ENCODE measurements around the gene AMOT.

- TF ChIP-seq, protein P1, sequence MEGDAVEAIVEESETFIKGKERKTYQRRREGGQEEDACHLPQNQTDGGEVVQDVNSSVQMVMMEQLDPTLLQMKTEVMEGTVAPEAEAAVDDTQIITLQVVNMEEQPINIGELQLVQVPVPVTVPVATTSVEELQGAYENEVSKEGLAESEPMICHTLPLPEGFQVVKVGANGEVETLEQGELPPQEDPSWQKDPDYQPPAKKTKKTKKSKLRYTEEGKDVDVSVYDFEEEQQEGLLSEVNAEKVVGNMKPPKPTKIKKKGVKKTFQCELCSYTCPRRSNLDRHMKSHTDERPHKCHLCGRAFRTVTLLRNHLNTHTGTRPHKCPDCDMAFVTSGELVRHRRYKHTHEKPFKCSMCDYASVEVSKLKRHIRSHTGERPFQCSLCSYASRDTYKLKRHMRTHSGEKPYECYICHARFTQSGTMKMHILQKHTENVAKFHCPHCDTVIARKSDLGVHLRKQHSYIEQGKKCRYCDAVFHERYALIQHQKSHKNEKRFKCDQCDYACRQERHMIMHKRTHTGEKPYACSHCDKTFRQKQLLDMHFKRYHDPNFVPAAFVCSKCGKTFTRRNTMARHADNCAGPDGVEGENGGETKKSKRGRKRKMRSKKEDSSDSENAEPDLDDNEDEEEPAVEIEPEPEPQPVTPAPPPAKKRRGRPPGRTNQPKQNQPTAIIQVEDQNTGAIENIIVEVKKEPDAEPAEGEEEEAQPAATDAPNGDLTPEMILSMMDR (IDR thresholded peaks at IDR 0.05), result no peak
- TF ChIP-seq EZH2phosphoT487 (IDR thresholded peaks at IDR 0.05) (no peak), EZH2 (IDR thresholded peaks at IDR 0.05) (no peak)
Observed at GRCh38 chrX:112753116-112753515, 87.5 kb downstream of the AMOT start.

Data from neural progenitor cell (in vitro differentiated cells).